ENCODE measurements around the gene TSPAN1. TPM values are rescaled to one million over a fixed set of nuclear protein-coding genes. Genes with fewer than 3 reads are reported as not detected.

Gene TSPAN1
- total RNA-seq, 1 experiment from 2014 or later = 46.2 TPM

GRCh38 chr1:46190539-46190938 is 15.7 kb downstream of the TSPAN1 start:
- BruUV-seq (replicated peaks) = no TSS peak
- Mint-ChIP-seq H3K4me1 (ENCODE audit: low read depth, unreplicated experiment) (peaks cover 15% of the 10 kb centered on the region), H3K27me3 (ENCODE audit: unreplicated experiment) (no peaks in the 10 kb centered on the region), H3K9me3 (ENCODE audit: low read depth, unreplicated experiment) (no peaks in the 10 kb centered on the region), H3K27ac (ENCODE audit: unreplicated experiment) (no peak overlapping the region), H3K4me3 (ENCODE audit: low read depth, unreplicated experiment) (no peak overlapping the region), H3K36me3 (ENCODE audit: insufficient read depth, unreplicated experiment) (peaks cover 33% of the 10 kb centered on the region)
- CTCF ChIA-PET = interaction anchor here (0.6 kb wide), 1 partner anchor 81 kb away, joined by 6 read pairs; no protein-coding TSS in a partner anchor
- TF ChIP-seq CTCF (IDR thresholded peaks at IDR 0.05; ENCODE audit: unreplicated experiment) = no peak
- intact Hi-C loops (cut with micrococcal nuclease; ENCODE audit: unreplicated experiment) = no loop called here
- DNase-seq = no peak

GRCh38 chr1:46191033-46191701 is 16.3 kb downstream of the TSPAN1 start:
- no peak for TF ChIP-seq CTCF (IDR thresholded peaks at IDR 0.05; ENCODE audit: unreplicated experiment)
- no peaks in the 10 kb centered on the region for H3K9me3 Mint-ChIP-seq (ENCODE audit: low read depth, unreplicated experiment)
- H3K4me1 Mint-ChIP-seq (ENCODE audit: low read depth, unreplicated experiment) = peaks cover 15% of the 10 kb centered on the region
- peaks cover 28% of the 10 kb centered on the region for H3K36me3 Mint-ChIP-seq (ENCODE audit: insufficient read depth, unreplicated experiment)
- no peaks in the 10 kb centered on the region for H3K27me3 Mint-ChIP-seq (ENCODE audit: unreplicated experiment)
- no peak overlapping the region for H3K4me3 Mint-ChIP-seq (ENCODE audit: low read depth, unreplicated experiment)
- intact Hi-C loops (cut with micrococcal nuclease; ENCODE audit: unreplicated experiment) = no loop called here
- H3K27ac Mint-ChIP-seq (ENCODE audit: unreplicated experiment) = no peak overlapping the region
- no TSS peak for BruUV-seq (replicated peaks)
- no peak for DNase-seq
- CTCF ChIA-PET = no interaction called here

- TF ChIP-seq CTCF (IDR thresholded peaks at IDR 0.05; ENCODE audit: unreplicated experiment) = no peak
- Mint-ChIP-seq H3K9me3 (ENCODE audit: low read depth, unreplicated experiment) (no peaks in the 10 kb centered on the region), H3K27ac (ENCODE audit: unreplicated experiment) (no peak overlapping the region), H3K36me3 (ENCODE audit: insufficient read depth, unreplicated experiment) (peaks cover 25% of the 10 kb centered on the region), H3K27me3 (ENCODE audit: unreplicated experiment) (no peaks in the 10 kb centered on the region), H3K4me3 (ENCODE audit: low read depth, unreplicated experiment) (no peak overlapping the region), H3K4me1 (ENCODE audit: low read depth, unreplicated experiment) (peaks cover 15% of the 10 kb centered on the region)
- no TSS peak for BruUV-seq (replicated peaks)
- CTCF ChIA-PET = no interaction called here
- intact Hi-C loops (cut with micrococcal nuclease; ENCODE audit: unreplicated experiment) = no loop called here
- DNase-seq = no peak
Observed at GRCh38 chr1:46192171-46192570, 17.3 kb downstream of the TSPAN1 start.

- no peak overlapping the region for H3K27ac Mint-ChIP-seq (ENCODE audit: unreplicated experiment)
- peaks cover 29% of the 10 kb centered on the region for H3K36me3 Mint-ChIP-seq (ENCODE audit: insufficient read depth, unreplicated experiment)
- no peak for DNase-seq
- no peak for TF ChIP-seq CTCF (IDR thresholded peaks at IDR 0.05; ENCODE audit: unreplicated experiment)
- H3K9me3 Mint-ChIP-seq (ENCODE audit: low read depth, unreplicated experiment) = no peaks in the 10 kb centered on the region
- H3K4me1 Mint-ChIP-seq (ENCODE audit: low read depth, unreplicated experiment) = peaks cover 6% of the 10 kb centered on the region
- no TSS peak for BruUV-seq (replicated peaks)
- H3K27me3 Mint-ChIP-seq (ENCODE audit: unreplicated experiment) = no peaks in the 10 kb centered on the region
- CTCF ChIA-PET = no interaction called here
- intact Hi-C loops (cut with micrococcal nuclease; ENCODE audit: unreplicated experiment) = no loop called here
- H3K4me3 Mint-ChIP-seq (ENCODE audit: low read depth, unreplicated experiment) = no peak overlapping the region
Observed at GRCh38 chr1:46193285-46193684, 18.4 kb downstream of the TSPAN1 start.

All from Calu3 (cell line).